ENCODE measurements around the gene CABCOCO1. TPM values are rescaled to one million over a fixed set of nuclear protein-coding genes. Genes with fewer than 3 reads are reported as not detected.

The CABCOCO1 gene
- polyA plus RNA-seq, 1 experiment = 1.1 TPM

DNA sequence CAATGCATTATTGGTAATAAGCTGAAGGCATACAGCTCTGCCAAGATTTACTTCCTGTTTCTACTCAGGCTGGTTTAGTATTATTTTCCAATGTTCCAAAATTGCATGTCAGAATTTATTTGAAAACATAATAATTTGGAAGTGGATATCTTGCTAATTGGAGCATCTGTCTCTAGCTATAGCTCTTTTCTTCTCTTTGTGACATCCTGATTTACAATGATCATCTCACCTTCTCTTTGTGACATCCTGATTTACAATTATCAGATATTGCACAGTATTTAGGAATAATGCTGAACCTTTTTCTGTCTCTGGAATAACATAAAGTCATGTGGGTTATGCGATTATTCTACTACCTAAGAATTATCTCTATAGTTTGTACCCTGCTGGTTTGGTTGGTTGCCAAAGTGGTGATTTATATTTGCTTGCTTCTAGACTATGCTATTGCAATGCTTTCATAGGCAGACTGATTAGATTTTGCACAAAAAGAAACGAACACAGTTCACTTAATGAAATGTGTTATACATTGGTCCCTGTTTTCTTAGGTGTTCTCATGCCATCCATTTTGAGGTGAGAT, 44.3 kb upstream of the CABCOCO1 start:
- H3K4me3 ChIP-seq (ENCODE audit: low read depth, low read length) = no peak overlapping the region
- ChIA-PET POLR2A (no interaction called here), CTCF (interaction anchor here (0.9 to 1.8 kb wide), 2 partner anchors 8 to 11 kb away, joined by 3 to 5 read pairs; no protein-coding TSS in a partner anchor)
- TF ChIP-seq, protein P1, sequence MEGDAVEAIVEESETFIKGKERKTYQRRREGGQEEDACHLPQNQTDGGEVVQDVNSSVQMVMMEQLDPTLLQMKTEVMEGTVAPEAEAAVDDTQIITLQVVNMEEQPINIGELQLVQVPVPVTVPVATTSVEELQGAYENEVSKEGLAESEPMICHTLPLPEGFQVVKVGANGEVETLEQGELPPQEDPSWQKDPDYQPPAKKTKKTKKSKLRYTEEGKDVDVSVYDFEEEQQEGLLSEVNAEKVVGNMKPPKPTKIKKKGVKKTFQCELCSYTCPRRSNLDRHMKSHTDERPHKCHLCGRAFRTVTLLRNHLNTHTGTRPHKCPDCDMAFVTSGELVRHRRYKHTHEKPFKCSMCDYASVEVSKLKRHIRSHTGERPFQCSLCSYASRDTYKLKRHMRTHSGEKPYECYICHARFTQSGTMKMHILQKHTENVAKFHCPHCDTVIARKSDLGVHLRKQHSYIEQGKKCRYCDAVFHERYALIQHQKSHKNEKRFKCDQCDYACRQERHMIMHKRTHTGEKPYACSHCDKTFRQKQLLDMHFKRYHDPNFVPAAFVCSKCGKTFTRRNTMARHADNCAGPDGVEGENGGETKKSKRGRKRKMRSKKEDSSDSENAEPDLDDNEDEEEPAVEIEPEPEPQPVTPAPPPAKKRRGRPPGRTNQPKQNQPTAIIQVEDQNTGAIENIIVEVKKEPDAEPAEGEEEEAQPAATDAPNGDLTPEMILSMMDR (IDR thresholded peaks at IDR 0.05; ENCODE audit: low read depth, low read length) = no peak
- no peak overlapping the region for H3K27ac ChIP-seq (ENCODE audit: low read depth, low read length)
- no peaks in the 10 kb centered on the region for H3K9me3 ChIP-seq (ENCODE audit: control insufficient read depth, insufficient read depth, low read length)
- DNase-seq (ENCODE audit: low read depth, low spot score) = no peak
- H3K27me3 ChIP-seq (ENCODE audit: control insufficient read depth, insufficient read depth, low read length) = no peaks in the 10 kb centered on the region

DNA sequence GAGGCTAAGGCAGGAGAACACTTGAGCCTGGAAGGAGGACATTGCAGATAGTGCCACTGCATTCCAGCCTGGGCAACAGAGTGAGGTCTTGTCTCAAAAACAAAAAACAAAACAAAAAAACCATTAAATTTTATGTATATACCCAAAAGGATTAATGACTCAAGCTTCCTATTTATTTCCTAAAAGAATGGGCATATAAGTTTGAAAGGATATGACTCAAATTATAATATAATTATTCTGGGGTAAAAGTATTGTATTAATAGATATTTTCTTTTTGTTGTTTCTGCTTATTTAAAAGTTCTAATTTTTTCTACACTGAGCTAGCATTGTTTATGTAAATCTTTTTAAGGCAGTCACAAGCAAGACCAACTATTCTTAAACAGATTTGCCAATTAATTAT, 42.2 kb upstream of the CABCOCO1 start:
- ChIA-PET CTCF (no interaction called here), POLR2A (no interaction called here)

DNA sequence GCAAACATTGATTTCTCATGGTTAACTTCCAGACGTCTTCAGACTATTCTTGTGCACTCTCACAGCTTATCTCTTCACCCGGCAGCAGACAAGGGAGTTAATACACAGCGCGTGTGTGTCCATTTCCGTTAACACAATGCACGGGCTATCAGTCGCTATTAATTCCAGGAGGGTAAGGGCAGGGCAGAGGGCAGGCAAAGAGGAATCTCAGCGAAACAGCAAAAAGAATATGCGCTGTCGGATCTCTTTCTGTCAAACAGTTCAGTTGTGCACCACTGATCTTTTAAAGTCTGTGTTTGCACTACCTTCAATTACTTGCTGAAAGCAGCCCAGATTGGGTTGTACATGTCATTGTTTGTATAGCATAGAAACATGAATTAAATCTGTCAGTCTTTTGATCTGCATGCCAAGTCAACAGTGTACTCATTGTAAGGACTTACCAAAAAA, 41.1 kb upstream of the CABCOCO1 start:
- no peak overlapping the region for H3K4me3 ChIP-seq (ENCODE audit: low read depth, low read length)
- no peak overlapping the region for H3K27ac ChIP-seq (ENCODE audit: low read depth, low read length)
- POLR2A ChIA-PET = no interaction called here
- H3K27me3 ChIP-seq (ENCODE audit: control insufficient read depth, insufficient read depth, low read length) = no peaks in the 10 kb centered on the region
- no peaks in the 10 kb centered on the region for H3K9me3 ChIP-seq (ENCODE audit: control insufficient read depth, insufficient read depth, low read length)
- TF ChIP-seq, protein P1 (IDR thresholded peaks at IDR 0.05; ENCODE audit: low read depth, low read length) = no peak
- CTCF ChIA-PET = no interaction called here
- no peak for DNase-seq (ENCODE audit: low read depth, low spot score)

More for the DNA sequence above, 42.2 kb upstream of the CABCOCO1 start:
- Histone ChIP-seq H3K4me3 (ENCODE audit: low read depth, low read length) (no peak overlapping the region), H3K27me3 (ENCODE audit: control insufficient read depth, insufficient read depth, low read length) (no peaks in the 10 kb centered on the region), H3K9me3 (ENCODE audit: control insufficient read depth, insufficient read depth, low read length) (no peaks in the 10 kb centered on the region), H3K27ac (ENCODE audit: low read depth, low read length) (no peak overlapping the region)
- TF ChIP-seq, protein P1 (IDR thresholded peaks at IDR 0.05; ENCODE audit: low read depth, low read length) = no peak
- no peak for DNase-seq (ENCODE audit: low read depth, low spot score)

DNA sequence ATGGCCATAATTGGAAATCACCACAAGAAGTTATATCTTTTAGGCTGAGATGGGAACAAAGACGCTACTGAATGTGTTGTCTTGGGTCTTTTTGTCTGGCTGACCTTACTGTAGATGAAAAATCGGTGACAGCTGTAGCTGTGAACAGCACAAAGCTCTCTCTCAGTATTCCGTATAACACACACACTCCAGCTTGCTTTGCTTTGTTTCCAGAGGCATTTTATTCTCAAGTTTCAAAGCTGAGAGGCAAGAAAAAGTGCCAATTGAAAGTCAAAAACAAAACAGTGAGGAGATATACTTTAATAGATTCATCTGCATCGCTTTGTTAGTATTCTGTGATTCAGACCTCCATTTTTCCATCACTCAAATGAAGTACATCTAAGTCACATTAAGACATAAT, 39.6 kb upstream of the CABCOCO1 start:
- POLR2A ChIA-PET = interaction anchor here (0.7 to 1.0 kb wide), 3 partner anchors 10 to 1411 kb away, joined by 3 to 10 read pairs (median 6); no protein-coding TSS in a partner anchor
- CTCF ChIA-PET = interaction anchor here (0.7 to 1.8 kb wide), 2 partner anchors 15 to 876 kb away, joined by 4 to 5 read pairs; no protein-coding TSS in a partner anchor

DNA sequence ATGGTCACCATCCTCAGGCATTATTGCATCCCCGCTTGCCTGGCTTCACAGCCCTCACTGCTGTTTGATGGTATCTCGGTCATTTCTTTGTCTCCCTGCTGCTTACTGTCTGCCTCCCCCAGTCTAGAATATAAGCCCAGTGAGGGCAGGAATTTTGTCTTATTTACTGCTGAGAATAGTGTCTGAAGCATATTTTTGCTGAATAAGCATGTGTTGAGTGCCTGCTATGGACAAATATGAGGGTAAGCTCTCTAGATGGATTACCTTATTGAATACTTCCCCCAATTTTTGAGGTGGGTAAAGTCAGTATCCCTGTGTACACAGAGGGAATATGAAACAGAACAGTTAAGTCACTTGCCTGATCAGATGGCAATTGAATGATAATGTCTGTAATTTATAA, 36.5 kb upstream of the CABCOCO1 start:
- POLR2A ChIA-PET = no interaction called here
- TF ChIP-seq, protein P1 (IDR thresholded peaks at IDR 0.05; ENCODE audit: low read depth, low read length) = no peak
- Histone ChIP-seq H3K4me3 (ENCODE audit: low read depth, low read length) (no peak overlapping the region), H3K9me3 (ENCODE audit: control insufficient read depth, insufficient read depth, low read length) (no peaks in the 10 kb centered on the region), H3K27me3 (ENCODE audit: control insufficient read depth, insufficient read depth, low read length) (no peaks in the 10 kb centered on the region), H3K27ac (ENCODE audit: low read depth, low read length) (no peak overlapping the region)
- DNase-seq (ENCODE audit: low read depth, low spot score) = no peak
- CTCF ChIA-PET = interaction anchor here (1.0 kb wide), 1 partner anchor 8 kb away, joined by 3 read pairs; no protein-coding TSS in a partner anchor

More for the DNA sequence above, 39.6 kb upstream of the CABCOCO1 start:
- no peak for DNase-seq (ENCODE audit: low read depth, low spot score)
- Histone ChIP-seq H3K27ac (ENCODE audit: low read depth, low read length) (no peak overlapping the region), H3K27me3 (ENCODE audit: control insufficient read depth, insufficient read depth, low read length) (no peaks in the 10 kb centered on the region), H3K9me3 (ENCODE audit: control insufficient read depth, insufficient read depth, low read length) (no peaks in the 10 kb centered on the region), H3K4me3 (ENCODE audit: low read depth, low read length) (no peak overlapping the region)
- TF ChIP-seq, protein P1 (IDR thresholded peaks at IDR 0.05; ENCODE audit: low read depth, low read length) = no peak

Measured in AG04450 (cell line).